Measurements from ENCODE around the gene POU2AF3.

Gene POU2AF3

GRCh38 chr11:111329306-111330204, 31.2 kb downstream of the POU2AF3 start:
- no peak for FAIRE-seq

GRCh38 chr11:111330234-111330893, 32.0 kb downstream of the POU2AF3 start:
- no peak for FAIRE-seq

GRCh38 chr11:111331711-111332479, 33.5 kb downstream of the POU2AF3 start:
- FAIRE-seq = no peak

GRCh38 chr11:111334532-111335502, 36.5 kb downstream of the POU2AF3 start:
- FAIRE-seq = no peak

- FAIRE-seq = no peak
These were observed 37.2 kb downstream of the POU2AF3 start for GRCh38 chr11:111335549-111335948.

- FAIRE-seq = no peak
These were observed 37.7 kb downstream of the POU2AF3 start for GRCh38 chr11:111336062-111336461.

- no peak for FAIRE-seq
These were observed 38.4 kb downstream of the POU2AF3 start for GRCh38 chr11:111336582-111337256.

- FAIRE-seq = peak; percentile 8
These were observed 41.5 kb downstream of the POU2AF3 start for GRCh38 chr11:111339758-111340388.

- no peak for FAIRE-seq
These were observed 44.0 kb downstream of the POU2AF3 start for GRCh38 chr11:111342329-111342728.

- no peak for FAIRE-seq
These were observed 45.7 kb downstream of the POU2AF3 start for GRCh38 chr11:111344032-111344431.

GRCh38 chr11:111347002-111347722, 48.8 kb downstream of the POU2AF3 start:
- FAIRE-seq = peak; percentile 81

GRCh38 chr11:111347723-111348115, 49.4 kb downstream of the POU2AF3 start:
- FAIRE-seq = no peak

GRCh38 chr11:111348147-111348546, 49.8 kb downstream of the POU2AF3 start:
- FAIRE-seq = peak; percentile 94

GRCh38 chr11:111349191-111349695, 50.9 kb downstream of the POU2AF3 start:
- no peak for FAIRE-seq

- no peak for FAIRE-seq
These were observed 52.5 kb downstream of the POU2AF3 start for GRCh38 chr11:111350811-111351210.

- FAIRE-seq = no peak
These were observed 53.2 kb downstream of the POU2AF3 start for GRCh38 chr11:111351374-111352055.

GRCh38 chr11:111352231-111352746, 53.9 kb downstream of the POU2AF3 start:
- no peak for FAIRE-seq

- no peak for FAIRE-seq
These were observed 54.8 kb downstream of the POU2AF3 start for GRCh38 chr11:111352935-111353710.
